ENCODE measurements around the gene CENPB.

GRCh38 chr20:3778976-3779375 is 7.6 kb downstream of the CENPB start:
- TF ChIP-seq SPI1 (IDR thresholded peaks at IDR 0.05; ENCODE audit: borderline replicate concordance, low read depth) = no peak
- TF ChIP-seq CTCF (IDR thresholded peaks at IDR 0.05; ENCODE audit: insufficient read depth, low read length) = no peak
- no peak for TF ChIP-seq POLR2AphosphoS5 (IDR thresholded peaks at IDR 0.05; ENCODE audit: low read depth)
- no peak for TF ChIP-seq REST (IDR thresholded peaks at IDR 0.05; ENCODE audit: insufficient replicate concordance, low read depth)
- no peak for TF ChIP-seq GABPA (IDR thresholded peaks at IDR 0.05; ENCODE audit: low read depth)

Data from HL-60 (cell line).